Fibroblast of lung (primary cell): ENCODE data around the gene TMEM132C. TPM values are rescaled to one million over a fixed set of nuclear protein-coding genes. Genes with fewer than 3 reads are reported as not detected.

ENCODE experiments used
- DNase-seq, 2 donors: peaks; one replicate each; pipeline versions ENCODE4 v3.0.0 to v3.0.0-alpha.2; 2010; ENCODE audit warnings: low read depth in 2 of 2
- H2AFZ ChIP-seq: 2 replicates; pipeline ENCODE4 v1.5.1; 2012; ENCODE audit warnings: low read length, control low read depth, inconsistent platforms
- H3K27ac ChIP-seq: 2 replicates; pipeline ENCODE4 v1.5.1; 2011; ENCODE audit warnings: low read length, control low read depth; ENCODE audit not compliant: insufficient read depth
- H3K27me3 ChIP-seq: 2 replicates; pipeline ENCODE4 v1.5.1; 2011; ENCODE audit warnings: mild to moderate bottlenecking, low read length; ENCODE audit not compliant: control insufficient read depth, insufficient read depth
- H3K36me3 ChIP-seq: 2 replicates; pipeline ENCODE4 v1.5.1; 2011; ENCODE audit warnings: low read length; ENCODE audit not compliant: control insufficient read depth, insufficient read depth
- H3K4me1 ChIP-seq: 2 replicates; pipeline ENCODE4 v1.5.1; 2011; ENCODE audit warnings: low read length; ENCODE audit not compliant: control insufficient read depth, insufficient read depth; ENCODE audit errors: extremely low read depth
- H3K4me2 ChIP-seq: 2 replicates; pipeline ENCODE4 v1.5.1; 2011; ENCODE audit warnings: low read length, control low read depth; ENCODE audit not compliant: insufficient read depth; ENCODE audit errors: extremely low read depth
- H3K4me3 ChIP-seq, 4 experiments: fragments of 200-600 bp in 1 of 4; sonication (generic) in 1 of 4; replicated peaks in 1 of 4; 2 replicates each; pipeline ENCODE4 v1.5.1; 2011 to 2016; ENCODE audit warnings: low read length in 4 of 4, low read depth in 3 of 4, mild to moderate bottlenecking in 3 of 4, control low read depth in 2 of 4, inconsistent platforms in 1 of 4, mixed read lengths in 1 of 4; ENCODE audit not compliant: insufficient read depth in 1 of 4; ENCODE audit errors: control extremely low read depth in 1 of 4
- H3K79me2 ChIP-seq: 2 replicates; pipeline ENCODE4 v1.5.1; 2012; ENCODE audit warnings: mild to moderate bottlenecking, low read length, inconsistent platforms; ENCODE audit not compliant: control insufficient read depth, insufficient read depth
- H3K9ac ChIP-seq: 2 replicates; pipeline ENCODE4 v1.5.1; 2011; ENCODE audit warnings: mild to moderate bottlenecking, low read length, control low read depth; ENCODE audit not compliant: insufficient read depth
- H3K9me3 ChIP-seq: 2 replicates; pipeline ENCODE4 v1.5.1; 2012; ENCODE audit warnings: low read depth, low read length; ENCODE audit not compliant: control insufficient read depth, insufficient read depth
- H4K20me1 ChIP-seq: 2 replicates; pipeline ENCODE4 v1.5.1; 2011; ENCODE audit warnings: low read length; ENCODE audit not compliant: control insufficient read depth, insufficient read depth; ENCODE audit errors: extremely low read depth
- EZH2 ChIP-seq: IDR thresholded peaks from 2 replicates; pipeline ENCODE4 v1.5.1; 2012; ENCODE audit warnings: low read length, control low read depth, mild to moderate bottlenecking; ENCODE audit errors: missing control alignments
- polyA plus RNA-seq, 2 donors: library from polyadenylated mRNA; depleted of rRNA in 1 of 2; stranded (reverse) in 1 of 2; unstranded in 1 of 2; fragments of >200 nt; gene quantifications; 2 replicates each; pipeline ENCODE4 v1.2.1, GENCODE V29; 2011 to 2012; ENCODE audit warnings: missing spikeins in 1 of 2
- total RNA-seq: library from RNA; depleted of rRNA; stranded (reverse); fragments of >200 nt; gene quantifications from 2 replicates; pipeline ENCODE4 v1.2.1, GENCODE V29; 2014
- TF ChIP-seq, protein P1 (sequence below), 2 donors: IDR thresholded peaks in 1 of 2; conservative IDR thresholded peaks in 1 of 2; 1 replicate in 1 of 2; 2 replicates in 1 of 2; pipeline ENCODE4 v1.5.1; 2011 to 2012; ENCODE audit warnings: low read length in 2 of 2, control low read depth in 1 of 2, inconsistent platforms in 1 of 2, low read depth in 1 of 2, mild to moderate bottlenecking in 1 of 2

Gene TMEM132C
- total and polyA plus RNA-seq, 2 donors (not counting 1 experiment from before 2014, with no cell fraction given), result not detected

GRCh38 chr12:128551266-128551665 is 284.3 kb downstream of the TMEM132C start:
- Histone ChIP-seq H3K27me3 (no peaks in the 10 kb centered on the region), H3K79me2 (no peaks in the 10 kb centered on the region), H3K36me3 (no peaks in the 10 kb centered on the region), H2AFZ (no peak overlapping the region), H3K4me1 (no peaks in the 10 kb centered on the region), H3K9me3 (no peaks in the 10 kb centered on the region), H3K9ac (no peak overlapping the region), H3K4me3 (no peak overlapping the region), H4K20me1 (no peaks in the 10 kb centered on the region), H3K4me2 (no peak overlapping the region), H3K27ac (no peak overlapping the region)
- DNase-seq, result no peak
- no peak for TF ChIP-seq EZH2
- TF ChIP-seq, protein P1, sequence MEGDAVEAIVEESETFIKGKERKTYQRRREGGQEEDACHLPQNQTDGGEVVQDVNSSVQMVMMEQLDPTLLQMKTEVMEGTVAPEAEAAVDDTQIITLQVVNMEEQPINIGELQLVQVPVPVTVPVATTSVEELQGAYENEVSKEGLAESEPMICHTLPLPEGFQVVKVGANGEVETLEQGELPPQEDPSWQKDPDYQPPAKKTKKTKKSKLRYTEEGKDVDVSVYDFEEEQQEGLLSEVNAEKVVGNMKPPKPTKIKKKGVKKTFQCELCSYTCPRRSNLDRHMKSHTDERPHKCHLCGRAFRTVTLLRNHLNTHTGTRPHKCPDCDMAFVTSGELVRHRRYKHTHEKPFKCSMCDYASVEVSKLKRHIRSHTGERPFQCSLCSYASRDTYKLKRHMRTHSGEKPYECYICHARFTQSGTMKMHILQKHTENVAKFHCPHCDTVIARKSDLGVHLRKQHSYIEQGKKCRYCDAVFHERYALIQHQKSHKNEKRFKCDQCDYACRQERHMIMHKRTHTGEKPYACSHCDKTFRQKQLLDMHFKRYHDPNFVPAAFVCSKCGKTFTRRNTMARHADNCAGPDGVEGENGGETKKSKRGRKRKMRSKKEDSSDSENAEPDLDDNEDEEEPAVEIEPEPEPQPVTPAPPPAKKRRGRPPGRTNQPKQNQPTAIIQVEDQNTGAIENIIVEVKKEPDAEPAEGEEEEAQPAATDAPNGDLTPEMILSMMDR (conservative IDR thresholded peaks at IDR 0.05 in 1 of 2, IDR thresholded peaks at IDR 0.05 in 1 of 2; ENCODE audit: low read depth in 1 of 2, low read length in 2 of 2), result no peak

- Histone ChIP-seq H3K36me3 (no peaks in the 10 kb centered on the region), H3K9ac (no peak overlapping the region), H2AFZ (no peak overlapping the region), H3K4me1 (no peaks in the 10 kb centered on the region), H3K79me2 (no peaks in the 10 kb centered on the region), H3K4me3 (no peak overlapping the region), H3K4me2 (no peak overlapping the region), H3K27ac (no peak overlapping the region), H4K20me1 (no peaks in the 10 kb centered on the region), H3K9me3 (no peaks in the 10 kb centered on the region), H3K27me3 (no peaks in the 10 kb centered on the region)
- no peak for DNase-seq
- TF ChIP-seq, protein P1 (conservative IDR thresholded peaks at IDR 0.05 in 1 of 2, IDR thresholded peaks at IDR 0.05 in 1 of 2; ENCODE audit: low read depth in 1 of 2, low read length in 2 of 2), result no peak
- no peak for TF ChIP-seq EZH2
These were observed 287.8 kb downstream of the TMEM132C start for GRCh38 chr12:128554546-128555304.

DNA sequence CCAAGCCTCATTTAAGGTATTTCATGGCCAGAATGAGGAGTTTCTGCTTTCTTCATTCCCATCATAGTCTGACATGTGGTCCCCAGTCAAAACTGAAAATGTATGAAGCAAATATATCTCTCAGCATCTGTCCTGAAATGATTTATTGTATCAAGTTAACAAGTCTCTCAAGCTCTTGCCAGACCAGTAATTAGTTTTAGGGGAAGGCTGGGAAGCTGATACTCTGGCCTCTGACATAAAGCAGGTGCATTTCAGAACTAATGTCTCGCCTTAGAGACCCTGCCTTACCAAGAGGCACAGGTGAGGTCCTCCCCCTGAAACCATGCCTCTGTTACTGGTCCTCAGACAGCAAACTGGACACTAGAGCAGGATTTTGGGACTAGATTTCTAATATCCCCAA is 290.3 kb downstream of the TMEM132C start:
- no peak for TF ChIP-seq EZH2
- TF ChIP-seq, protein P1 (conservative IDR thresholded peaks at IDR 0.05 in 1 of 2, IDR thresholded peaks at IDR 0.05 in 1 of 2; ENCODE audit: low read depth in 1 of 2, low read length in 2 of 2), result no peak
- no peaks in the 10 kb centered on the region for H3K79me2 ChIP-seq

More for the DNA sequence above, 290.3 kb downstream of the TMEM132C start:
- Histone ChIP-seq H3K9me3 (no peaks in the 10 kb centered on the region), H3K27me3 (no peaks in the 10 kb centered on the region), H4K20me1 (no peaks in the 10 kb centered on the region), H3K9ac (no peak overlapping the region), H3K4me3 (no peak overlapping the region), H3K27ac (no peak overlapping the region), H2AFZ (no peak overlapping the region), H3K4me1 (no peaks in the 10 kb centered on the region), H3K4me2 (no peak overlapping the region), H3K36me3 (no peaks in the 10 kb centered on the region)
- no peak for DNase-seq
